ENCODE measurements around the gene CLEC20A. TPM values are rescaled to one million over a fixed set of nuclear protein-coding genes. Genes with fewer than 3 reads are reported as not detected.
"Not testable (repeated sequence)": the region's sequence is repeated elsewhere in the genome, so short reads cannot be mapped to it uniquely, and the experiment has no call there.

CLEC20A gene
- total RNA-seq, 4 donors from 2014 or later: not detected

GRCh38 chr1:178509414-178510007 lies 12.7 kb upstream of the CLEC20A start:
- intact Hi-C loops (cut with DNase I): no loop called here
- Histone ChIP-seq H3K9me3 (no peaks in the 10 kb centered on the region), H3K4me1 (peaks cover 0 to 11% (median 3%) of the 10 kb centered on the region in 4 donors), H3K4me3 (no peak overlapping the region), H3K27me3 (no peaks in the 10 kb centered on the region), H3K27ac (replicated peaks in 1 of 4) (no peak overlapping the region), H3K36me3 (no peaks in the 10 kb centered on the region)
- no peak for TF ChIP-seq POLR2A (IDR thresholded peaks at IDR 0.05; ENCODE audit: low read depth)
- no peak for TF ChIP-seq CTCF (IDR thresholded peaks at IDR 0.05)
- no peak for TF ChIP-seq EP300 (IDR thresholded peaks at IDR 0.05)
- no peak for TF ChIP-seq POLR2AphosphoS5 (IDR thresholded peaks at IDR 0.05)
- no peak for DNase-seq (ENCODE audit: extremely low spot score)
- WGBS: 71% methylated on average over 5 of the region's 5 CpGs

GRCh38 chr1:178506669-178507068 lies 9.9 kb upstream of the CLEC20A start:
- TF ChIP-seq POLR2AphosphoS5 (IDR thresholded peaks at IDR 0.05) (no peak), CTCF (IDR thresholded peaks at IDR 0.05) (no peak), EP300 (IDR thresholded peaks at IDR 0.05) (no peak), POLR2A (IDR thresholded peaks at IDR 0.05; ENCODE audit: low read depth) (no peak)
- no peaks in the 10 kb centered on the region for H3K36me3 ChIP-seq
- no peak overlapping the region for H3K4me3 ChIP-seq
- WGBS: 83% methylated on average over 6 of the region's 6 CpGs
- no peaks in the 10 kb centered on the region for H3K4me1 ChIP-seq
- intact Hi-C loops (cut with DNase I): no loop called here
- no peak for DNase-seq (ENCODE audit: extremely low spot score)
- H3K27me3 ChIP-seq: no peaks in the 10 kb centered on the region
- no peaks in the 10 kb centered on the region for H3K9me3 ChIP-seq
- H3K27ac ChIP-seq (replicated peaks in 1 of 4): no peak overlapping the region

GRCh38 chr1:178506177-178506576 lies 9.4 kb upstream of the CLEC20A start:
- H3K36me3 ChIP-seq: no peaks in the 10 kb centered on the region
- H3K9me3 ChIP-seq: no peaks in the 10 kb centered on the region
- no peaks in the 10 kb centered on the region for H3K4me1 ChIP-seq
- no peak overlapping the region for H3K4me3 ChIP-seq
- no peak for TF ChIP-seq POLR2AphosphoS5 (IDR thresholded peaks at IDR 0.05)
- no peak for TF ChIP-seq EP300 (IDR thresholded peaks at IDR 0.05)
- no peak for TF ChIP-seq POLR2A (IDR thresholded peaks at IDR 0.05; ENCODE audit: low read depth)
- no peak for TF ChIP-seq CTCF (IDR thresholded peaks at IDR 0.05)
- WGBS: 84% methylated on average over 6 of the region's 6 CpGs
- H3K27me3 ChIP-seq: no peaks in the 10 kb centered on the region
- no peak overlapping the region for H3K27ac ChIP-seq (replicated peaks in 1 of 4)
- DNase-seq (ENCODE audit: extremely low spot score): no peak
- intact Hi-C loops (cut with DNase I): no loop called here

- H3K4me3 ChIP-seq: no peak overlapping the region
- no peak for TF ChIP-seq EP300 (IDR thresholded peaks at IDR 0.05)
- no peak for TF ChIP-seq POLR2A (IDR thresholded peaks at IDR 0.05; ENCODE audit: low read depth)
- TF ChIP-seq CTCF (IDR thresholded peaks at IDR 0.05): no peak
- TF ChIP-seq POLR2AphosphoS5 (IDR thresholded peaks at IDR 0.05): no peak
- intact Hi-C loops (cut with DNase I): no loop called here
- H3K4me1 ChIP-seq: no peaks in the 10 kb centered on the region
- 89% methylated on average over 4 of the region's 4 CpGs for WGBS
- no peaks in the 10 kb centered on the region for H3K9me3 ChIP-seq
- no peaks in the 10 kb centered on the region for H3K27me3 ChIP-seq
- DNase-seq (ENCODE audit: extremely low spot score): no peak
- no peaks in the 10 kb centered on the region for H3K36me3 ChIP-seq
- no peak overlapping the region for H3K27ac ChIP-seq (replicated peaks in 1 of 4)
Observed at GRCh38 chr1:178504286-178504685, 7.5 kb upstream of the CLEC20A start.

- TF ChIP-seq EP300 (IDR thresholded peaks at IDR 0.05) (no peak), POLR2AphosphoS5 (IDR thresholded peaks at IDR 0.05) (no peak), POLR2A (IDR thresholded peaks at IDR 0.05; ENCODE audit: low read depth) (no peak), CTCF (IDR thresholded peaks at IDR 0.05) (no peak)
- H3K9me3 ChIP-seq: no peaks in the 10 kb centered on the region
- intact Hi-C loops (cut with DNase I): no loop called here
- no peak for DNase-seq (ENCODE audit: extremely low spot score)
- H3K27me3 ChIP-seq: no peaks in the 10 kb centered on the region
- H3K36me3 ChIP-seq: no peaks in the 10 kb centered on the region
- no peak overlapping the region for H3K27ac ChIP-seq (replicated peaks in 1 of 4)
- H3K4me3 ChIP-seq: no peak overlapping the region
- no peaks in the 10 kb centered on the region for H3K4me1 ChIP-seq
- WGBS: 76% methylated on average over 6 of the region's 6 CpGs
Observed at GRCh38 chr1:178503849-178504248, 7.1 kb upstream of the CLEC20A start.

GRCh38 chr1:178503316-178503715 lies 6.6 kb upstream of the CLEC20A start:
- H3K4me3 ChIP-seq; H3K27me3 ChIP-seq; DNase-seq (ENCODE audit: extremely low spot score); intact Hi-C loops (cut with DNase I); H3K9me3 ChIP-seq; H3K36me3 ChIP-seq; H3K27ac ChIP-seq (replicated peaks in 1 of 4); H3K4me1 ChIP-seq: not testable (repeated sequence)
- 96% methylated on average over 14 of the region's 14 CpGs for WGBS
